ENCODE measurements around the gene SHROOM4. TPM values are rescaled to one million over a fixed set of nuclear protein-coding genes. Genes with fewer than 3 reads are reported as not detected.
A peak's percentile ranks its signal among the peaks of the same experiment; 100 is the strongest.

SHROOM4 gene
- total RNA-seq, 1 experiment from 2014 or later = 0.05 TPM

DNA sequence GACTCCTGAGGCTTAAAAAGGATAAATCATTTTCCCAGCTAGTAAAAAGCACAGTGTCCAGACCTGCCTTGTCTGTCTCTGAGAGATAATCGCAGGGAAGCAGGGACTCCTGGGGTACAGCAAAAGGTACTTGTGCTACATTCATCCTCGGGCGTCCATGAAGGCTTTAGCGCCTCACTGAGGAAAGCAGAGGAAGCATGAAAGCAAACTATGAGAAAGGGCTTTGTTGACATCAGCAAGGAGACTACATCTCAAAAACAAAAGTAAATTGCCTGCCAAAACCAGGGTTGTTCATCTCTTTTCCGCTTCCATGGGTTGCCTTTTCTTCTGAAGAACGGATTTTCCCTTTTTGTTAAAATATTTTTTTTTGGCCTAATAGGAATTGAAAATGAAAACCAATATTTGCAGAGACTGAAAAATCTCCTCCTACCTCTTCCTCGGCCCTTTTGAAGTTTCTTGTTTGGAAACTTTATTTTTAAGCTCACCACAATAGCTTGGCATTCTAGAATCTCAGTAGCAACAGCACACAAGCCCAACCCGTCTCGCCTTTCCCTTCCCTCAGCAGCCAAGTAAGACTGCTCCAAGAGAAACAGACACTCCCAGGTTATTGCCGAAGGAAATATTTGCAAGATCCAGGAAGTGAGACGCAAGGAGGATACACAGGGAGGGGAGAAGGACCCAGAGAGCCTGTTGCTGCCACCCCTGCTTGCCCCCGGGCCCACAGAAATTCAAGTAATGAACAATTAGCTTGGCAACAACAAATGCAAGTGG is 195.0 kb downstream of the SHROOM4 start:
- Histone ChIP-seq H3K4me2 (ENCODE audit: low read length) (no peak overlapping the region), H4K20me1 (ENCODE audit: insufficient read depth) (no peaks in the 10 kb centered on the region), H3K27ac (ENCODE audit: low read depth, low read length) (no peak overlapping the region), H3K79me2 (ENCODE audit: insufficient read depth, low read length) (no peaks in the 10 kb centered on the region), H3K4me1 (ENCODE audit: control insufficient read depth in 1 of 2, insufficient read depth in 2 of 2, low read length in 2 of 2) (no peaks in the 10 kb centered on the region), H3K9me2 (ENCODE audit: insufficient read depth) (no peaks in the 10 kb centered on the region), H2AFZ (ENCODE audit: low read depth, low read length, poor library complexity, severe bottlenecking) (no peak overlapping the region), H3K27me3 (ENCODE audit: insufficient read depth, low read length) (no peaks in the 10 kb centered on the region), H3K9me3 (ENCODE audit: control insufficient read depth in 1 of 2, insufficient read depth in 1 of 2, low read depth in 1 of 2, low read length in 2 of 2) (no peaks in the 10 kb centered on the region), H3K4me3 (replicated peaks in 1 of 2; ENCODE audit: low read depth in 1 of 2, low read length in 2 of 2) (no peak overlapping the region), H3K36me3 (ENCODE audit: control insufficient read depth in 1 of 2, insufficient read depth in 2 of 2, low read length in 2 of 2) (no peaks in the 10 kb centered on the region), H3K9ac (ENCODE audit: low read length) (no peak overlapping the region)
- no peak for ATAC-seq
- DNase-seq (ENCODE audit: low read depth, low spot score) = no peak
- no peak for TF ChIP-seq CEBPB (IDR thresholded peaks at IDR 0.05; ENCODE audit: low read depth)
- TF ChIP-seq CTCF (IDR thresholded peaks at IDR 0.05 in 2 of 3, conservative IDR thresholded peaks at IDR 0.05 in 1 of 3; ENCODE audit: borderline replicate concordance in 1 of 3, insufficient read depth in 1 of 3, low read depth in 2 of 3, low read length in 2 of 3) = peak in 1 of 3 experiments; percentile 20; a peak in 1 of 6 replicates
- ChIA-PET CTCF (no interaction called here), POLR2A (no interaction called here), RAD21 (ENCODE audit: low non-redundant PET in 1 of 2, low total read pairs in 2 of 2, uncharacterized antibody in 2 of 2, unreplicated experiment in 2 of 2) (no interaction called here)
- no TSS peak for BruUV-seq (replicated peaks)
- intact Hi-C loops (cut with micrococcal nuclease) = no loop called here

DNA sequence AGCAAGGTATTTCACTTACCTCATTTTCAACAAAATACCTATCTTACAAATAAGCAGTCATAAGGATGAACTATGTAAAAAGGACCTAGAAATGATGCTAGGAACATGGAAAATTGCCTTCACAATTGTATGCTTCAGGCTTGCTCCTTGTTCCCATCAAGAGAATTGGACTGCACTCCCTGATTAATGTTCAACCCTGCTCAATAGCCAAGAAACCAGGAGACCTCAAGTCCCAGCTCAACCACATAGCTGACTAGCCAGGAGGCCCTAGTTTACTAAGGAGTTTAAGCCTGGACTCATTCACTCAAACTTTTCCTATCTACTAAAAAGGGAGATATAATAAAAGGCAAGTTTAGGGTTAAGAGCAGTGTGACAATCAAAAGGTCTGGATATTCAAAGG is 196.8 kb downstream of the SHROOM4 start:
- H3K4me3 ChIP-seq (replicated peaks in 1 of 2; ENCODE audit: low read depth in 1 of 2, low read length in 2 of 2) = no peak overlapping the region
- ChIA-PET CTCF (no interaction called here), POLR2A (no interaction called here), RAD21 (ENCODE audit: low non-redundant PET in 1 of 2, low total read pairs in 2 of 2, uncharacterized antibody in 2 of 2, unreplicated experiment in 2 of 2) (no interaction called here)
- TF ChIP-seq ZNF274 (IDR thresholded peaks at IDR 0.05; ENCODE audit: low read depth, low read length) = no peak
- no peak for TF ChIP-seq SRF (IDR thresholded peaks at IDR 0.05; ENCODE audit: low read depth)
- TF ChIP-seq CBX3 (IDR thresholded peaks at IDR 0.05; ENCODE audit: low read depth) = no peak
- no peak for DNase-seq (ENCODE audit: low read depth, low spot score)
- no peaks in the 10 kb centered on the region for H3K4me1 ChIP-seq (ENCODE audit: control insufficient read depth in 1 of 2, insufficient read depth in 2 of 2, low read length in 2 of 2)
- H3K27ac ChIP-seq (ENCODE audit: low read depth, low read length) = no peak overlapping the region
- no peaks in the 10 kb centered on the region for H3K36me3 ChIP-seq (ENCODE audit: control insufficient read depth in 1 of 2, insufficient read depth in 2 of 2, low read length in 2 of 2)
- H3K4me2 ChIP-seq (ENCODE audit: low read length) = no peak overlapping the region
- no peaks in the 10 kb centered on the region for H3K27me3 ChIP-seq (ENCODE audit: insufficient read depth, low read length)
- H3K9ac ChIP-seq (ENCODE audit: low read length) = no peak overlapping the region
- H3K9me3 ChIP-seq (ENCODE audit: control insufficient read depth in 1 of 2, insufficient read depth in 1 of 2, low read depth in 1 of 2, low read length in 2 of 2) = no peaks in the 10 kb centered on the region
- BruUV-seq (replicated peaks) = no TSS peak
- H4K20me1 ChIP-seq (ENCODE audit: insufficient read depth) = no peaks in the 10 kb centered on the region
- ATAC-seq = no peak
- H2AFZ ChIP-seq (ENCODE audit: low read depth, low read length, poor library complexity, severe bottlenecking) = no peak overlapping the region
- intact Hi-C loops (cut with micrococcal nuclease) = no loop called here
- no peaks in the 10 kb centered on the region for H3K79me2 ChIP-seq (ENCODE audit: insufficient read depth, low read length)
- H3K9me2 ChIP-seq (ENCODE audit: insufficient read depth) = no peaks in the 10 kb centered on the region
